Measurements from ENCODE around the gene PCSK7. TPM values are rescaled to one million over a fixed set of nuclear protein-coding genes. Genes with fewer than 3 reads are reported as not detected.

PCSK7 gene
- total and polyA plus RNA-seq, 4 donors = 7.3 to 32.3 (median 16.2) TPM

DNA sequence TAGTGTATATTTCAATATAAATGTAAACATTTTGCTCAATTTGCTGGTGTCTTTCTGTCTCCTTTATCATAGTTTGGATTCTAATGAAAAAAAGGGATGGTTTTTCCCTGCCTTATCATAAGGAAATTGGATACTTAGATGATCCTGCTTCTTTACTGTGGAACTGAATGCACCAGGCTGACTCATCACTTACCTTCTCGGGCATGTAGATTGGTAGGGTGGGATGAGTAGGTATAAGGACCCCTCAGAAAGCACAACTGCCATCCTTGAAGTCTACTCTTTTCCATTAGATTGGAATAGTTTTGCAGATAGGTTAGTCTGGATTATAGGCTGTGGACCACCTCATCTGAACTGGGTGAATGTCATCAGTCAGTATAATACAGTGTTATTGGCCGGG, 60.9 kb downstream of the PCSK7 start:
- H3K27ac ChIP-seq (ENCODE audit: low read depth in 1 of 2, low read length in 2 of 2) = no peak overlapping the region

More for the DNA sequence above, 60.9 kb downstream of the PCSK7 start:
- Histone ChIP-seq H3K36me3 (ENCODE audit: control insufficient read depth in 4 of 4, insufficient read depth in 3 of 4, low read depth in 1 of 4, low read length in 3 of 4) (peaks cover 0 to 29% (median 20%) of the 10 kb centered on the region in 4 donors), H3K9ac (ENCODE audit: low read depth in 1 of 2, low read length in 2 of 2) (no peak overlapping the region), H3K9me3 (ENCODE audit: control insufficient read depth in 4 of 4, low read length in 3 of 4) (no peaks in the 10 kb centered on the region), H3K27me3 (ENCODE audit: control insufficient read depth in 4 of 4, insufficient read depth in 4 of 4, low read length in 3 of 4) (no peaks in the 10 kb centered on the region), H3K4me1 (ENCODE audit: control insufficient read depth in 4 of 4, insufficient read depth in 4 of 4, low read length in 3 of 4) (no peaks in the 10 kb centered on the region), H3K4me3 (ENCODE audit: low read depth in 1 of 3, low read length in 3 of 3) (no peak overlapping the region)
- no peak for DNase-seq (ENCODE audit: low spot score)
- WGBS = 93% methylated on average over 2 of the region's 2 CpGs
- TF ChIP-seq, protein P1, sequence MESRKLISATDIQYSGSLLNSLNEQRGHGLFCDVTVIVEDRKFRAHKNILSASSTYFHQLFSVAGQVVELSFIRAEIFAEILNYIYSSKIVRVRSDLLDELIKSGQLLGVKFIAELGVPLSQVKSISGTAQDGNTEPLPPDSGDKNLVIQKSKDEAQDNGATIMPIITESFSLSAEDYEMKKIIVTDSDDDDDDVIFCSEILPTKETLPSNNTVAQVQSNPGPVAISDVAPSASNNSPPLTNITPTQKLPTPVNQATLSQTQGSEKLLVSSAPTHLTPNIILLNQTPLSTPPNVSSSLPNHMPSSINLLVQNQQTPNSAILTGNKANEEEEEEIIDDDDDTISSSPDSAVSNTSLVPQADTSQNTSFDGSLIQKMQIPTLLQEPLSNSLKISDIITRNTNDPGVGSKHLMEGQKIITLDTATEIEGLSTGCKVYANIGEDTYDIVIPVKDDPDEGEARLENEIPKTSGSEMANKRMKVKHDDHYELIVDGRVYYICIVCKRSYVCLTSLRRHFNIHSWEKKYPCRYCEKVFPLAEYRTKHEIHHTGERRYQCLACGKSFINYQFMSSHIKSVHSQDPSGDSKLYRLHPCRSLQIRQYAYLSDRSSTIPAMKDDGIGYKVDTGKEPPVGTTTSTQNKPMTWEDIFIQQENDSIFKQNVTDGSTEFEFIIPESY (IDR thresholded peaks at IDR 0.05) = no peak
- TF ChIP-seq, protein P2, sequence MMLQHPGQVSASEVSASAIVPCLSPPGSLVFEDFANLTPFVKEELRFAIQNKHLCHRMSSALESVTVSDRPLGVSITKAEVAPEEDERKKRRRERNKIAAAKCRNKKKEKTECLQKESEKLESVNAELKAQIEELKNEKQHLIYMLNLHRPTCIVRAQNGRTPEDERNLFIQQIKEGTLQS (IDR thresholded peaks at IDR 0.05) = no peak
- TF ChIP-seq FOXA1 (IDR thresholded peaks at IDR 0.05) (no peak), TAF1 (conservative IDR thresholded peaks at IDR 0.05) (no peak), FOXA2 (IDR thresholded peaks at IDR 0.05) (no peak), JUND (IDR thresholded peaks at IDR 0.05) (no peak), HNF4G (IDR thresholded peaks at IDR 0.05) (no peak), EGR1 (IDR thresholded peaks at IDR 0.05; ENCODE audit: low read depth in 2 of 2) (no peak), RAD21 (IDR thresholded peaks at IDR 0.05) (no peak), NR2F2 (IDR thresholded peaks at IDR 0.05) (no peak), HNF4A (conservative IDR thresholded peaks at IDR 0.05) (no peak), GABPA (IDR thresholded peaks at IDR 0.05 in 1 of 2, conservative IDR thresholded peaks at IDR 0.05 in 1 of 2) (no peak), SP1 (IDR thresholded peaks at IDR 0.05) (no peak), YY1 (IDR thresholded peaks at IDR 0.05) (no peak), RXRA (IDR thresholded peaks at IDR 0.05) (no peak)
- TF ChIP-seq, protein P3, sequence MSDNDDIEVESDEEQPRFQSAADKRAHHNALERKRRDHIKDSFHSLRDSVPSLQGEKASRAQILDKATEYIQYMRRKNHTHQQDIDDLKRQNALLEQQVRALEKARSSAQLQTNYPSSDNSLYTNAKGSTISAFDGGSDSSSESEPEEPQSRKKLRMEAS (IDR thresholded peaks at IDR 0.05) = no peak
- TF ChIP-seq, protein P4, sequence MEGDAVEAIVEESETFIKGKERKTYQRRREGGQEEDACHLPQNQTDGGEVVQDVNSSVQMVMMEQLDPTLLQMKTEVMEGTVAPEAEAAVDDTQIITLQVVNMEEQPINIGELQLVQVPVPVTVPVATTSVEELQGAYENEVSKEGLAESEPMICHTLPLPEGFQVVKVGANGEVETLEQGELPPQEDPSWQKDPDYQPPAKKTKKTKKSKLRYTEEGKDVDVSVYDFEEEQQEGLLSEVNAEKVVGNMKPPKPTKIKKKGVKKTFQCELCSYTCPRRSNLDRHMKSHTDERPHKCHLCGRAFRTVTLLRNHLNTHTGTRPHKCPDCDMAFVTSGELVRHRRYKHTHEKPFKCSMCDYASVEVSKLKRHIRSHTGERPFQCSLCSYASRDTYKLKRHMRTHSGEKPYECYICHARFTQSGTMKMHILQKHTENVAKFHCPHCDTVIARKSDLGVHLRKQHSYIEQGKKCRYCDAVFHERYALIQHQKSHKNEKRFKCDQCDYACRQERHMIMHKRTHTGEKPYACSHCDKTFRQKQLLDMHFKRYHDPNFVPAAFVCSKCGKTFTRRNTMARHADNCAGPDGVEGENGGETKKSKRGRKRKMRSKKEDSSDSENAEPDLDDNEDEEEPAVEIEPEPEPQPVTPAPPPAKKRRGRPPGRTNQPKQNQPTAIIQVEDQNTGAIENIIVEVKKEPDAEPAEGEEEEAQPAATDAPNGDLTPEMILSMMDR (IDR thresholded peaks at IDR 0.05; ENCODE audit: low read depth, low read length, missing input control) = no peak
- TF ChIP-seq, protein P5, sequence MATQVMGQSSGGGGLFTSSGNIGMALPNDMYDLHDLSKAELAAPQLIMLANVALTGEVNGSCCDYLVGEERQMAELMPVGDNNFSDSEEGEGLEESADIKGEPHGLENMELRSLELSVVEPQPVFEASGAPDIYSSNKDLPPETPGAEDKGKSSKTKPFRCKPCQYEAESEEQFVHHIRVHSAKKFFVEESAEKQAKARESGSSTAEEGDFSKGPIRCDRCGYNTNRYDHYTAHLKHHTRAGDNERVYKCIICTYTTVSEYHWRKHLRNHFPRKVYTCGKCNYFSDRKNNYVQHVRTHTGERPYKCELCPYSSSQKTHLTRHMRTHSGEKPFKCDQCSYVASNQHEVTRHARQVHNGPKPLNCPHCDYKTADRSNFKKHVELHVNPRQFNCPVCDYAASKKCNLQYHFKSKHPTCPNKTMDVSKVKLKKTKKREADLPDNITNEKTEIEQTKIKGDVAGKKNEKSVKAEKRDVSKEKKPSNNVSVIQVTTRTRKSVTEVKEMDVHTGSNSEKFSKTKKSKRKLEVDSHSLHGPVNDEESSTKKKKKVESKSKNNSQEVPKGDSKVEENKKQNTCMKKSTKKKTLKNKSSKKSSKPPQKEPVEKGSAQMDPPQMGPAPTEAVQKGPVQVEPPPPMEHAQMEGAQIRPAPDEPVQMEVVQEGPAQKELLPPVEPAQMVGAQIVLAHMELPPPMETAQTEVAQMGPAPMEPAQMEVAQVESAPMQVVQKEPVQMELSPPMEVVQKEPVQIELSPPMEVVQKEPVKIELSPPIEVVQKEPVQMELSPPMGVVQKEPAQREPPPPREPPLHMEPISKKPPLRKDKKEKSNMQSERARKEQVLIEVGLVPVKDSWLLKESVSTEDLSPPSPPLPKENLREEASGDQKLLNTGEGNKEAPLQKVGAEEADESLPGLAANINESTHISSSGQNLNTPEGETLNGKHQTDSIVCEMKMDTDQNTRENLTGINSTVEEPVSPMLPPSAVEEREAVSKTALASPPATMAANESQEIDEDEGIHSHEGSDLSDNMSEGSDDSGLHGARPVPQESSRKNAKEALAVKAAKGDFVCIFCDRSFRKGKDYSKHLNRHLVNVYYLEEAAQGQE (IDR thresholded peaks at IDR 0.05) = no peak
